IMR-90 (cell line): ENCODE measurements around the gene TRIM28. TPM values are rescaled to one million over a fixed set of nuclear protein-coding genes. Genes with fewer than 3 reads are reported as not detected.

Source experiments
- ATAC-seq: fragments of 200-7000 bp; cut with Tn5 transposase; 2 replicates; pipeline ENCODE4 v1.9.1; 2020; ENCODE audit warnings: low read depth, mild to moderate bottlenecking, moderate library complexity
- BruUV-seq: library from RNA; stranded (reverse); fragments of 400-500 nt; replicated peaks from 2 replicates; lab custom pipeline; 2021; lab: Mats Ljungman, UMichigan
- CTCF ChIA-PET: fragments of 300-600 bp; formaldehyde crosslinking; extraction: SDS; loops from one replicate; lab custom pipeline; 2021; ENCODE audit warnings: antibody characterized with exemption; lab: Yijun Ruan, JAX
- POLR2A ChIA-PET: fragments of 300-600 bp; sonication (Branson Sonifier 250); formaldehyde crosslinking; loops from one replicate; lab custom pipeline; 2022; ENCODE audit warnings: antibody characterized with exemption; ENCODE audit not compliant: unreplicated experiment; lab: Charles Lee
- DNase-seq: peaks from one replicate; pipeline ENCODE4 v3.0.0; 2013
- H2AFZ ChIP-seq: replicated peaks from 2 replicates; pipeline ENCODE3; 2013; ENCODE audit warnings: low read length, mild to moderate bottlenecking; ENCODE audit not compliant: poor library complexity
- H2AK5ac ChIP-seq: 2 replicates; pipeline ENCODE4 v1.6.1; 2013; ENCODE audit warnings: low read depth, low read length, inconsistent platforms
- H2AK9ac ChIP-seq: replicated peaks from 2 replicates; pipeline ENCODE3; 2013; ENCODE audit warnings: mild to moderate bottlenecking, low read depth, low read length, moderate library complexity; ENCODE audit not compliant: poor library complexity
- H2BK120ac ChIP-seq: 2 replicates; pipeline ENCODE4 v1.6.1; 2013; ENCODE audit warnings: low read depth, low read length, inconsistent platforms
- H2BK15ac ChIP-seq: 3 replicates; pipeline ENCODE4 v1.6.1; 2013; ENCODE audit warnings: low read depth, low read length, inconsistent platforms
- H2BK20ac ChIP-seq: 2 replicates; pipeline ENCODE4 v1.6.1; 2013; ENCODE audit warnings: low read depth, mild to moderate bottlenecking, inconsistent platforms, low read length, moderate library complexity
- H2BK5ac ChIP-seq: 2 replicates; pipeline ENCODE4 v1.6.1; 2013; ENCODE audit warnings: mild to moderate bottlenecking, low read depth, low read length, inconsistent platforms; ENCODE audit not compliant: poor library complexity, severe bottlenecking
- H3K14ac ChIP-seq: replicated peaks from 2 replicates; pipeline ENCODE4 v1.6.1; 2013; ENCODE audit warnings: low read depth, low read length, inconsistent platforms
- H3K18ac ChIP-seq: 2 replicates; pipeline ENCODE4 v1.6.1; 2013; ENCODE audit warnings: low read depth, low read length, control low read depth
- H3K23ac ChIP-seq: 2 replicates; pipeline ENCODE4 v1.6.1; 2013; ENCODE audit warnings: low read depth, low read length, inconsistent platforms
- H3K27ac ChIP-seq: 2 replicates; pipeline ENCODE4 v1.5.1; 2013; ENCODE audit warnings: mild to moderate bottlenecking, control low read depth, low read length; ENCODE audit not compliant: insufficient read depth
- H3K27me3 ChIP-seq: 2 replicates; pipeline ENCODE4 v1.6.1; 2013; ENCODE audit warnings: low read length; ENCODE audit not compliant: control insufficient read depth, insufficient read depth
- H3K36me3 ChIP-seq: 2 replicates; pipeline ENCODE4 v1.6.1; 2013; ENCODE audit warnings: low read length, mixed read lengths; ENCODE audit not compliant: control insufficient read depth, insufficient read depth
- H3K4ac ChIP-seq: 2 replicates; pipeline ENCODE4 v1.6.1; 2013; ENCODE audit warnings: low read depth, low read length, inconsistent platforms
- H3K4me1 ChIP-seq: 2 replicates; pipeline ENCODE4 v1.6.1; 2013; ENCODE audit warnings: low read length, mixed read lengths; ENCODE audit not compliant: control insufficient read depth, insufficient read depth
- H3K4me2 ChIP-seq: 2 replicates; pipeline ENCODE4 v1.6.1; 2013; ENCODE audit warnings: low read depth, mild to moderate bottlenecking, control low read depth, low read length, moderate library complexity
- H3K4me3 ChIP-seq: 2 replicates; pipeline ENCODE4 v1.5.1; 2013; ENCODE audit warnings: low read depth, mild to moderate bottlenecking, control low read depth, low read length, moderate library complexity; ENCODE audit not compliant: insufficient read depth
- H3K56ac ChIP-seq: 2 replicates; pipeline ENCODE4 v1.6.1; 2013; ENCODE audit warnings: low read length, inconsistent platforms; ENCODE audit not compliant: insufficient read depth; ENCODE audit errors: extremely low read depth
- H3K79me1 ChIP-seq, 2 experiments: 2 replicates each; pipeline ENCODE4 v1.6.1; 2013; ENCODE audit warnings: low read length in 2 of 2, inconsistent platforms in 1 of 2, low read depth in 1 of 2
- H3K9ac ChIP-seq: 2 replicates; pipeline ENCODE4 v1.6.1; 2013; ENCODE audit warnings: low read depth, low read length, control low read depth
- H3K9me1 ChIP-seq: 2 replicates; pipeline ENCODE4 v1.6.1; 2013; ENCODE audit warnings: low read length, inconsistent platforms; ENCODE audit not compliant: insufficient read depth
- H3K9me3 ChIP-seq: 2 replicates; pipeline ENCODE4 v1.6.1; 2013; ENCODE audit warnings: low read length; ENCODE audit not compliant: control insufficient read depth, insufficient read depth
- H4K20me1 ChIP-seq: 2 replicates; pipeline ENCODE4 v1.6.1; 2013; ENCODE audit warnings: low read length, inconsistent platforms; ENCODE audit not compliant: insufficient read depth
- H4K5ac ChIP-seq: 2 replicates; pipeline ENCODE4 v1.6.1; 2013; ENCODE audit warnings: mild to moderate bottlenecking, low read depth, low read length, control low read depth
- H4K8ac ChIP-seq, 2 experiments: 2 replicates each; pipeline ENCODE4 v1.6.1; 2013; ENCODE audit warnings: low read depth in 2 of 2, low read length in 2 of 2, control low read depth in 1 of 2, inconsistent platforms in 1 of 2
- H4K91ac ChIP-seq: 2 replicates; pipeline ENCODE4 v1.6.1; 2013; ENCODE audit warnings: low read depth, low read length, inconsistent platforms; ENCODE audit not compliant: insufficient read depth
- BHLHE40 ChIP-seq: fragments of 150-350 bp; IDR thresholded peaks from 2 replicates; pipeline ENCODE4 v1.6.1; 2016; ENCODE audit warnings: mild to moderate bottlenecking, low read depth, low read length
- CEBPB ChIP-seq: IDR thresholded peaks from 2 replicates; pipeline ENCODE4 v1.6.1; 2012; ENCODE audit warnings: low read depth, low read length, improper control_type of control experiment
- CHD1 ChIP-seq: IDR thresholded peaks from 2 replicates; pipeline ENCODE4 v1.6.1; 2012; ENCODE audit warnings: low read depth, low read length, improper control_type of control experiment
- ELK1 ChIP-seq: fragments of 150-350 bp; IDR thresholded peaks from 2 replicates; pipeline ENCODE4 v1.6.1; 2016; ENCODE audit warnings: low read depth, mild to moderate bottlenecking, low read length, moderate library complexity, borderline replicate concordance
- FOS ChIP-seq: fragments of 150-350 bp; IDR thresholded peaks from 2 replicates; pipeline ENCODE4 v1.6.1; 2016; ENCODE audit warnings: low read depth, low read length
- MAFK ChIP-seq: IDR thresholded peaks from 2 replicates; pipeline ENCODE4 v1.6.1; 2012; ENCODE audit warnings: low read depth, low read length, improper control_type of control experiment
- MAZ ChIP-seq: IDR thresholded peaks from 2 replicates; pipeline ENCODE4 v1.6.1; 2012; ENCODE audit warnings: low read depth, mild to moderate bottlenecking, low read length, improper control_type of control experiment, moderate library complexity, borderline replicate concordance
- MXI1 ChIP-seq: IDR thresholded peaks from 2 replicates; pipeline ENCODE4 v1.6.1; 2012; ENCODE audit warnings: low read depth, mild to moderate bottlenecking, low read length, moderate library complexity, borderline replicate concordance
- NFE2L2 ChIP-seq: fragments of 150-350 bp; IDR thresholded peaks from 2 replicates; pipeline ENCODE4 v1.6.1; 2016; ENCODE audit warnings: low read depth, mild to moderate bottlenecking, low read length
- POLR2A ChIP-seq: IDR thresholded peaks from 2 replicates; pipeline ENCODE4 v1.6.1; 2012; ENCODE audit warnings: mild to moderate bottlenecking, low read depth, low read length
- RAD21 ChIP-seq: IDR thresholded peaks from 2 replicates; pipeline ENCODE4 v1.6.1; 2012; ENCODE audit warnings: low read length, improper control_type of control experiment
- RCOR1 ChIP-seq: IDR thresholded peaks from 2 replicates; pipeline ENCODE4 v1.6.1; 2012; ENCODE audit warnings: mild to moderate bottlenecking, low read length, improper control_type of control experiment; ENCODE audit not compliant: insufficient replicate concordance
- SMC3 ChIP-seq: fragments of 150-350 bp; IDR thresholded peaks from 2 replicates; pipeline ENCODE4 v1.6.1; 2016; ENCODE audit warnings: low read depth, mild to moderate bottlenecking, antibody characterized with exemption, low read length, moderate library complexity
- USF2 ChIP-seq: fragments of 150-350 bp; IDR thresholded peaks from 2 replicates; pipeline ENCODE4 v1.6.1; 2017; ENCODE audit warnings: mild to moderate bottlenecking, antibody characterized with exemption, low read length, low read depth
- WGBS, 2 experiments: methylation state at CpG; one replicate each; pipeline versions ENCODE4 v1.1.5 to v1.1.7; 2013; ENCODE audit warnings: missing lambda C conversion rate in 2 of 2; ENCODE audit not compliant: insufficient read length in 1 of 2; ENCODE audit errors: extremely low coverage in 2 of 2; 5-methylcytosine and 5-hydroxymethylcytosine counted together
- dilution Hi-C: fragments of 300-500 bp; cut with HindIII; formaldehyde crosslinking; loops from one replicate; pipeline ENCODE4 v1.14.3; 2018; ENCODE audit warnings: low sequenced_read_pairs; ENCODE audit not compliant: unreplicated experiment
- in situ Hi-C: fragments of 300-500 bp; cut with MboI; formaldehyde crosslinking; loops from 3 replicates; pipeline ENCODE4 v1.14.3; 2019; ENCODE audit warnings: low sequenced_read_pairs, inconsistent platforms, mixed read lengths
- intact Hi-C: fragments of 100-400 bp; cut with micrococcal nuclease; formaldehyde crosslinking; loops from 2 replicates; pipeline ENCODE4 v1.10.0; 2022
- polyA plus RNA-seq, 3 experiments: library from polyadenylated mRNA; depleted of rRNA; stranded (reverse); fragments of >200 nt; gene quantifications; 2 replicates each; pipeline ENCODE4 v1.2.3, GENCODE V29; 2012; ENCODE audit warnings: low replicate concordance in 1 of 3
- total RNA-seq: library from RNA; depleted of rRNA; stranded (reverse); fragments of >200 nt; gene quantifications from 2 replicates; pipeline ENCODE4 v1.2.3, GENCODE V29; 2012

TRIM28 gene
- total and polyA plus RNA-seq, 2 of the 4 experiments (the other 2 are of a cell fraction) = 349 to 465 TPM

- peaks cover 15% of the 10 kb centered on the region for H3K36me3 ChIP-seq
- intact Hi-C loops (loop anchor here (2.0 kb wide), 1 partner anchor 13 kb away; the partner anchor contains the start of gene TRIM28), in situ Hi-C loops (no loop called here), dilution Hi-C loops (no loop called here)
- H3K4me3 ChIP-seq = peak overlapping the region; percentile 81
- no peaks in the 10 kb centered on the region for H3K9me3 ChIP-seq
- DNase-seq = no peak
- peak overlapping the region; percentile 74 for H3K4ac ChIP-seq
- H3K9ac ChIP-seq = peak overlapping the region; percentile 97
- H3K9me1 ChIP-seq = peaks cover 28% of the 10 kb centered on the region
- H4K20me1 ChIP-seq = peaks cover 12% of the 10 kb centered on the region
- H2AFZ ChIP-seq = no peak overlapping the region
- no peak overlapping the region for H2BK15ac ChIP-seq
- H4K5ac ChIP-seq = no peak overlapping the region
- peak overlapping the region; percentile 96 for H2AK9ac ChIP-seq
- peaks cover 28% of the 10 kb centered on the region for H3K4me1 ChIP-seq
- H3K14ac ChIP-seq = peak overlapping the region; percentile 44
- ChIA-PET POLR2A (no interaction called here), CTCF (no interaction called here)
- peak overlapping the region; percentile 87 for H3K56ac ChIP-seq
- ATAC-seq = no peak
- H4K8ac ChIP-seq = peak overlapping the region; percentile 34 to 86; a peak in 1 of 4 replicates
- peak overlapping the region; percentile 88 for H2AK5ac ChIP-seq
- no peak overlapping the region for H2BK20ac ChIP-seq
- peak overlapping the region; percentile 79 for H3K23ac ChIP-seq
- H2BK5ac ChIP-seq = peak overlapping the region; percentile 75
- H3K79me1 ChIP-seq = peaks cover 18 to 60% of the 10 kb centered on the region in 2 experiments
- 14% methylated on average over 7 of the region's 12 CpGs; no CpG with 5 or more reads in 1 of the 2 experiments for WGBS, 2 experiments
- H4K91ac ChIP-seq = no peak overlapping the region; the same call in 1 of the 2 replicates
- no peak overlapping the region for H3K18ac ChIP-seq
- H3K27me3 ChIP-seq = no peaks in the 10 kb centered on the region
- no peak overlapping the region for H2BK120ac ChIP-seq
- BruUV-seq = no TSS peak
- H3K4me2 ChIP-seq = peak overlapping the region; percentile 82
- peak overlapping the region; percentile 94 for H3K27ac ChIP-seq
- TF ChIP-seq NFE2L2 = no peak
- no peak for TF ChIP-seq RCOR1
- TF ChIP-seq CEBPB = no peak
- TF ChIP-seq POLR2A = no peak
- TF ChIP-seq MAZ = no peak
- TF ChIP-seq SMC3 = no peak
- no peak for TF ChIP-seq RAD21
- TF ChIP-seq BHLHE40 = no peak
- no peak for TF ChIP-seq FOS
- no peak for TF ChIP-seq CHD1
- TF ChIP-seq USF2 = no peak
- no peak for TF ChIP-seq MAFK
- no peak for TF ChIP-seq MXI1
- TF ChIP-seq ELK1 = no peak
Observed at GRCh38 chr19:58557221-58558065, 13.6 kb downstream of the TRIM28 start.
